Parathyroid adenoma (tissue), 2 donors: Measurements from ENCODE around the gene CA7.
"Not testable (repeated sequence)": the region's sequence is repeated elsewhere in the genome, so short reads cannot be mapped to it uniquely, and the experiment has no call there.

Experiments used
- H2AFZ ChIP-seq: fragments of 300-600 bp; sonication (generic); one replicate; pipeline ENCODE4 v1.7.0; 2017; ENCODE audit warnings: antibody characterized with exemption, mild to moderate bottlenecking
- H3K27ac ChIP-seq: fragments of 300-600 bp; sonication (generic); one replicate; pipeline ENCODE4 v1.7.0; 2017
- H3K27me3 ChIP-seq: fragments of 300-600 bp; sonication (generic); one replicate; pipeline ENCODE4 v1.7.0; 2017; ENCODE audit warnings: low read length; ENCODE audit not compliant: control insufficient read depth, insufficient read depth
- H3K36me3 ChIP-seq: fragments of 300-600 bp; sonication (generic); one replicate; pipeline ENCODE4 v1.7.0; 2017; ENCODE audit warnings: low read length; ENCODE audit not compliant: control insufficient read depth, insufficient read depth
- H3K4me1 ChIP-seq: fragments of 300-600 bp; sonication (generic); one replicate; pipeline ENCODE4 v1.7.0; 2017; ENCODE audit warnings: control low read depth
- H3K4me2 ChIP-seq: fragments of 300-600 bp; sonication (generic); one replicate; pipeline ENCODE4 v1.7.0; 2017; ENCODE audit warnings: low read length
- H3K4me3 ChIP-seq: fragments of 300-600 bp; sonication (generic); one replicate; pipeline ENCODE4 v1.7.0; 2017; ENCODE audit warnings: low read depth, low read length
- H3K79me2 ChIP-seq: fragments of 300-600 bp; sonication (generic); one replicate; pipeline ENCODE4 v1.7.0; 2017; ENCODE audit warnings: control low read depth
- H3K9ac ChIP-seq: fragments of 300-600 bp; sonication (generic); one replicate; pipeline ENCODE4 v1.7.0; 2017; ENCODE audit warnings: mild to moderate bottlenecking
- H3K9me3 ChIP-seq: fragments of 300-600 bp; sonication (generic); one replicate; pipeline ENCODE4 v1.7.0; 2017; ENCODE audit warnings: low read length; ENCODE audit not compliant: control insufficient read depth
- CTCF ChIP-seq: fragments of 300-600 bp; sonication (generic); IDR thresholded peaks from one replicate; pipeline ENCODE4 v1.7.0; 2017; ENCODE audit warnings: antibody characterized with exemption, mild to moderate bottlenecking
- donor health status: primary hyperparathyroidism.

The CA7 gene

GRCh38 chr16:66891797-66892196 is 47.6 kb downstream of the CA7 start:
- Histone ChIP-seq H3K27me3 (no peaks in the 10 kb centered on the region), H3K27ac (no peak overlapping the region), H3K79me2 (peaks cover 6% of the 10 kb centered on the region), H3K4me1 (peaks cover 3% of the 10 kb centered on the region), H3K9me3 (no peaks in the 10 kb centered on the region), H3K4me3 (no peak overlapping the region), H3K4me2 (no peak overlapping the region), H3K36me3 (no peaks in the 10 kb centered on the region), H2AFZ (no peak overlapping the region), H3K9ac (no peak overlapping the region)
- TF ChIP-seq CTCF = no peak

- no peaks in the 10 kb centered on the region for H3K36me3 ChIP-seq
- no peak overlapping the region for H3K27ac ChIP-seq
- H3K9me3 ChIP-seq = no peaks in the 10 kb centered on the region
- no peak overlapping the region for H2AFZ ChIP-seq
- no peak for TF ChIP-seq CTCF
- peaks cover 3% of the 10 kb centered on the region for H3K4me1 ChIP-seq
- no peaks in the 10 kb centered on the region for H3K27me3 ChIP-seq
- peaks cover 6% of the 10 kb centered on the region for H3K79me2 ChIP-seq
- no peak overlapping the region for H3K4me2 ChIP-seq
- H3K9ac ChIP-seq = no peak overlapping the region
- no peak overlapping the region for H3K4me3 ChIP-seq
These were observed 49.8 kb downstream of the CA7 start for GRCh38 chr16:66894055-66894454.

GRCh38 chr16:66894948-66895688 is 50.9 kb downstream of the CA7 start:
- Histone ChIP-seq H2AFZ (peak overlapping the region; percentile 65), H3K27ac (no peak overlapping the region), H3K9ac (no peak overlapping the region)

GRCh38 chr16:66895689-66895979 is 51.4 kb downstream of the CA7 start:
- Histone ChIP-seq H3K4me2 (no peak overlapping the region), H3K4me1 (peaks cover 18% of the 10 kb centered on the region), H3K27me3 (no peaks in the 10 kb centered on the region), H3K4me3 (no peak overlapping the region), H3K79me2 (peaks cover 6% of the 10 kb centered on the region), H2AFZ (peak overlapping the region; percentile 65), H3K27ac (no peak overlapping the region), H3K9ac (no peak overlapping the region), H3K9me3 (no peaks in the 10 kb centered on the region), H3K36me3 (no peaks in the 10 kb centered on the region)
- TF ChIP-seq CTCF = no peak

More at GRCh38 chr16:66894948-66895688, 50.9 kb downstream of the CA7 start:
- peaks cover 6% of the 10 kb centered on the region for H3K79me2 ChIP-seq
- peak; percentile 91 for TF ChIP-seq CTCF
- H3K36me3 ChIP-seq = no peaks in the 10 kb centered on the region
- H3K27me3 ChIP-seq = no peaks in the 10 kb centered on the region
- H3K4me2 ChIP-seq = no peak overlapping the region
- H3K4me1 ChIP-seq = peaks cover 13% of the 10 kb centered on the region
- no peak overlapping the region for H3K4me3 ChIP-seq
- no peaks in the 10 kb centered on the region for H3K9me3 ChIP-seq

- H3K27me3 ChIP-seq = no peaks in the 10 kb centered on the region
- no peaks in the 10 kb centered on the region for H3K36me3 ChIP-seq
- no peak overlapping the region for H3K4me3 ChIP-seq
- H3K9ac ChIP-seq = no peak overlapping the region
- no peak overlapping the region for H3K4me2 ChIP-seq
- H2AFZ ChIP-seq = no peak overlapping the region
- no peak for TF ChIP-seq CTCF
- peaks cover 20% of the 10 kb centered on the region for H3K4me1 ChIP-seq
- H3K9me3 ChIP-seq = no peaks in the 10 kb centered on the region
- H3K27ac ChIP-seq = no peak overlapping the region
- peaks cover 6% of the 10 kb centered on the region for H3K79me2 ChIP-seq
These were observed 51.8 kb downstream of the CA7 start for GRCh38 chr16:66895999-66896398.

GRCh38 chr16:66896682-66897081 is 52.5 kb downstream of the CA7 start:
- not testable (repeated sequence) for H2AFZ ChIP-seq, H3K36me3 ChIP-seq, H3K79me2 ChIP-seq, H3K4me3 ChIP-seq, H3K4me2 ChIP-seq, H3K9me3 ChIP-seq, H3K27ac ChIP-seq, H3K27me3 ChIP-seq, H3K9ac ChIP-seq
- H3K4me1 ChIP-seq = peaks cover 26% of the 10 kb centered on the region
